ENCODE results near the gene MCF2L2.
"Not testable (repeated sequence)": the region's sequence is repeated elsewhere in the genome, so short reads cannot be mapped to it uniquely, and the experiment has no call there.

Gene MCF2L2

GRCh38 chr3:183178512-183178832 lies 249.9 kb downstream of the MCF2L2 start:
- Histone ChIP-seq H3K9me3 (ENCODE audit: control insufficient read depth in 1 of 2, low read length in 2 of 2) (no peaks in the 10 kb centered on the region), H3K27me3 (ENCODE audit: control insufficient read depth in 1 of 2, insufficient read depth in 2 of 2, low read length in 2 of 2) (peaks cover 25 to 35% of the 10 kb centered on the region in 2 donors), H3K36me3 (ENCODE audit: control insufficient read depth in 1 of 2, insufficient read depth in 2 of 2, low read length in 2 of 2) (no peaks in the 10 kb centered on the region), H3K4me3 (ENCODE audit: low read depth in 1 of 2, low read length in 2 of 2) (peak overlapping the region; percentile 67 to 73), H3K4me1 (ENCODE audit: control insufficient read depth in 1 of 2, insufficient read depth in 2 of 2, low read length in 2 of 2) (peaks cover 9 to 15% of the 10 kb centered on the region in 2 donors), H3K9ac (ENCODE audit: low read depth in 1 of 2, low read length in 2 of 2) (no peak overlapping the region), H3K27ac (ENCODE audit: low read depth, low read length) (no peak overlapping the region)

GRCh38 chr3:183172051-183172639 lies 256.3 kb downstream of the MCF2L2 start:
- H3K27me3 ChIP-seq (ENCODE audit: control insufficient read depth in 1 of 2, insufficient read depth in 2 of 2, low read length in 2 of 2): peaks cover 9 to 13% of the 10 kb centered on the region in 2 donors
- H3K9ac ChIP-seq (ENCODE audit: low read depth in 1 of 2, low read length in 2 of 2): no peak overlapping the region
- no peaks in the 10 kb centered on the region for H3K9me3 ChIP-seq (ENCODE audit: control insufficient read depth in 1 of 2, low read length in 2 of 2)
- H3K27ac ChIP-seq (ENCODE audit: low read depth, low read length): no peak overlapping the region
- no peak overlapping the region for H3K4me3 ChIP-seq (ENCODE audit: low read depth in 1 of 2, low read length in 2 of 2)
- H3K36me3 ChIP-seq (ENCODE audit: control insufficient read depth in 1 of 2, insufficient read depth in 2 of 2, low read length in 2 of 2): no peaks in the 10 kb centered on the region
- H3K4me1 ChIP-seq (ENCODE audit: control insufficient read depth in 1 of 2, insufficient read depth in 2 of 2, low read length in 2 of 2): no peaks in the 10 kb centered on the region

- not testable (repeated sequence) for H3K9ac ChIP-seq (ENCODE audit: low read depth in 1 of 2, low read length in 2 of 2); H3K27ac ChIP-seq (ENCODE audit: low read depth, low read length); H3K4me1 ChIP-seq (ENCODE audit: control insufficient read depth in 1 of 2, insufficient read depth in 2 of 2, low read length in 2 of 2); H3K36me3 ChIP-seq (ENCODE audit: control insufficient read depth in 1 of 2, insufficient read depth in 2 of 2, low read length in 2 of 2); H3K27me3 ChIP-seq (ENCODE audit: control insufficient read depth in 1 of 2, insufficient read depth in 2 of 2, low read length in 2 of 2); H3K4me3 ChIP-seq (ENCODE audit: low read depth in 1 of 2, low read length in 2 of 2); H3K9me3 ChIP-seq (ENCODE audit: control insufficient read depth in 1 of 2, low read length in 2 of 2)
Measured at GRCh38 chr3:183167975-183168374, 260.4 kb downstream of the MCF2L2 start.

- Histone ChIP-seq H3K9me3 (ENCODE audit: control insufficient read depth in 1 of 2, low read length in 2 of 2) (no peaks in the 10 kb centered on the region), H3K27ac (ENCODE audit: low read depth, low read length) (no peak overlapping the region), H3K36me3 (ENCODE audit: control insufficient read depth in 1 of 2, insufficient read depth in 2 of 2, low read length in 2 of 2) (no peaks in the 10 kb centered on the region), H3K4me3 (ENCODE audit: low read depth in 1 of 2, low read length in 2 of 2) (no peak overlapping the region), H3K4me1 (ENCODE audit: control insufficient read depth in 1 of 2, insufficient read depth in 2 of 2, low read length in 2 of 2) (peaks cover 7 to 8% of the 10 kb centered on the region in 2 donors), H3K27me3 (ENCODE audit: control insufficient read depth in 1 of 2, insufficient read depth in 2 of 2, low read length in 2 of 2) (no peaks in the 10 kb centered on the region), H3K9ac (ENCODE audit: low read depth in 1 of 2, low read length in 2 of 2) (no peak overlapping the region)
Measured at GRCh38 chr3:183163563-183163962, 264.9 kb downstream of the MCF2L2 start.

GRCh38 chr3:183161552-183162336 lies 266.7 kb downstream of the MCF2L2 start:
- peak overlapping the region; percentile 78 to 84 for H3K4me3 ChIP-seq (ENCODE audit: low read depth in 1 of 2, low read length in 2 of 2)
- peaks cover 7 to 8% of the 10 kb centered on the region in 2 donors for H3K4me1 ChIP-seq (ENCODE audit: control insufficient read depth in 1 of 2, insufficient read depth in 2 of 2, low read length in 2 of 2)
- no peak overlapping the region for H3K27ac ChIP-seq (ENCODE audit: low read depth, low read length)
- H3K9ac ChIP-seq (ENCODE audit: low read depth in 1 of 2, low read length in 2 of 2): peak overlapping the region; percentile 33 to 54
- H3K9me3 ChIP-seq (ENCODE audit: control insufficient read depth in 1 of 2, low read length in 2 of 2): no peaks in the 10 kb centered on the region
- H3K27me3 ChIP-seq (ENCODE audit: control insufficient read depth in 1 of 2, insufficient read depth in 2 of 2, low read length in 2 of 2): no peaks in the 10 kb centered on the region
- no peaks in the 10 kb centered on the region for H3K36me3 ChIP-seq (ENCODE audit: control insufficient read depth in 1 of 2, insufficient read depth in 2 of 2, low read length in 2 of 2)

- H3K9me3 ChIP-seq (ENCODE audit: control insufficient read depth in 1 of 2, low read length in 2 of 2): no peaks in the 10 kb centered on the region
- H3K27me3 ChIP-seq (ENCODE audit: control insufficient read depth in 1 of 2, insufficient read depth in 2 of 2, low read length in 2 of 2): no peaks in the 10 kb centered on the region
- H3K4me3 ChIP-seq (ENCODE audit: low read depth in 1 of 2, low read length in 2 of 2): no peak overlapping the region
- peaks cover 7 to 8% of the 10 kb centered on the region in 2 donors for H3K4me1 ChIP-seq (ENCODE audit: control insufficient read depth in 1 of 2, insufficient read depth in 2 of 2, low read length in 2 of 2)
- H3K27ac ChIP-seq (ENCODE audit: low read depth, low read length): no peak overlapping the region
- H3K9ac ChIP-seq (ENCODE audit: low read depth in 1 of 2, low read length in 2 of 2): no peak overlapping the region
- no peaks in the 10 kb centered on the region for H3K36me3 ChIP-seq (ENCODE audit: control insufficient read depth in 1 of 2, insufficient read depth in 2 of 2, low read length in 2 of 2)
Measured at GRCh38 chr3:183160616-183161015, 267.8 kb downstream of the MCF2L2 start.

GRCh38 chr3:183159333-183159732 lies 269.1 kb downstream of the MCF2L2 start:
- no peaks in the 10 kb centered on the region for H3K27me3 ChIP-seq (ENCODE audit: control insufficient read depth in 1 of 2, insufficient read depth in 2 of 2, low read length in 2 of 2)
- H3K9me3 ChIP-seq (ENCODE audit: control insufficient read depth in 1 of 2, low read length in 2 of 2): no peaks in the 10 kb centered on the region
- H3K4me1 ChIP-seq (ENCODE audit: control insufficient read depth in 1 of 2, insufficient read depth in 2 of 2, low read length in 2 of 2): peaks cover 7 to 8% of the 10 kb centered on the region in 2 donors
- no peak overlapping the region for H3K4me3 ChIP-seq (ENCODE audit: low read depth in 1 of 2, low read length in 2 of 2)
- H3K27ac ChIP-seq (ENCODE audit: low read depth, low read length): no peak overlapping the region
- no peaks in the 10 kb centered on the region for H3K36me3 ChIP-seq (ENCODE audit: control insufficient read depth in 1 of 2, insufficient read depth in 2 of 2, low read length in 2 of 2)
- no peak overlapping the region for H3K9ac ChIP-seq (ENCODE audit: low read depth in 1 of 2, low read length in 2 of 2)

GRCh38 chr3:183158551-183159006 lies 269.8 kb downstream of the MCF2L2 start:
- Histone ChIP-seq H3K36me3 (ENCODE audit: control insufficient read depth in 1 of 2, insufficient read depth in 2 of 2, low read length in 2 of 2) (no peaks in the 10 kb centered on the region), H3K27me3 (ENCODE audit: control insufficient read depth in 1 of 2, insufficient read depth in 2 of 2, low read length in 2 of 2) (no peaks in the 10 kb centered on the region), H3K4me3 (ENCODE audit: low read depth in 1 of 2, low read length in 2 of 2) (no peak overlapping the region), H3K9ac (ENCODE audit: low read depth in 1 of 2, low read length in 2 of 2) (no peak overlapping the region), H3K9me3 (ENCODE audit: control insufficient read depth in 1 of 2, low read length in 2 of 2) (no peaks in the 10 kb centered on the region), H3K27ac (ENCODE audit: low read depth, low read length) (no peak overlapping the region), H3K4me1 (ENCODE audit: control insufficient read depth in 1 of 2, insufficient read depth in 2 of 2, low read length in 2 of 2) (peaks cover 7 to 8% of the 10 kb centered on the region in 2 donors)

GRCh38 chr3:183158113-183158512 lies 270.3 kb downstream of the MCF2L2 start:
- H3K9ac ChIP-seq (ENCODE audit: low read depth in 1 of 2, low read length in 2 of 2): no peak overlapping the region
- H3K9me3 ChIP-seq (ENCODE audit: control insufficient read depth in 1 of 2, low read length in 2 of 2): no peaks in the 10 kb centered on the region
- H3K4me3 ChIP-seq (ENCODE audit: low read depth in 1 of 2, low read length in 2 of 2): no peak overlapping the region
- H3K27me3 ChIP-seq (ENCODE audit: control insufficient read depth in 1 of 2, insufficient read depth in 2 of 2, low read length in 2 of 2): no peaks in the 10 kb centered on the region
- no peak overlapping the region for H3K27ac ChIP-seq (ENCODE audit: low read depth, low read length)
- no peaks in the 10 kb centered on the region for H3K36me3 ChIP-seq (ENCODE audit: control insufficient read depth in 1 of 2, insufficient read depth in 2 of 2, low read length in 2 of 2)
- H3K4me1 ChIP-seq (ENCODE audit: control insufficient read depth in 1 of 2, insufficient read depth in 2 of 2, low read length in 2 of 2): peaks cover 7 to 8% of the 10 kb centered on the region in 2 donors

- H3K9me3 ChIP-seq (ENCODE audit: control insufficient read depth in 1 of 2, low read length in 2 of 2): no peaks in the 10 kb centered on the region
- no peak overlapping the region for H3K27ac ChIP-seq (ENCODE audit: low read depth, low read length)
- H3K4me1 ChIP-seq (ENCODE audit: control insufficient read depth in 1 of 2, insufficient read depth in 2 of 2, low read length in 2 of 2): no peaks in the 10 kb centered on the region
- H3K36me3 ChIP-seq (ENCODE audit: control insufficient read depth in 1 of 2, insufficient read depth in 2 of 2, low read length in 2 of 2): no peaks in the 10 kb centered on the region
- H3K9ac ChIP-seq (ENCODE audit: low read depth in 1 of 2, low read length in 2 of 2): no peak overlapping the region
- H3K4me3 ChIP-seq (ENCODE audit: low read depth in 1 of 2, low read length in 2 of 2): no peak overlapping the region
- H3K27me3 ChIP-seq (ENCODE audit: control insufficient read depth in 1 of 2, insufficient read depth in 2 of 2, low read length in 2 of 2): no peaks in the 10 kb centered on the region
Measured at GRCh38 chr3:183156266-183156665, 272.2 kb downstream of the MCF2L2 start.
